ENCODE results near the gene ADNP2.

- no peak for TF ChIP-seq POLR2AphosphoS5 (IDR thresholded peaks at IDR 0.05; ENCODE audit: low read depth, low read length)
- no peak for TF ChIP-seq POLR2A (IDR thresholded peaks at IDR 0.05; ENCODE audit: low read depth, low read length)
Observed at GRCh38 chr18:80075940-80076339, 33.1 kb upstream of the ADNP2 start.
